Neural cell (in vitro differentiated cells): ENCODE data around the gene IFIT2. TPM values are rescaled to one million over a fixed set of nuclear protein-coding genes. Genes with fewer than 3 reads are reported as not detected.

ENCODE experiments used
- H2AFZ ChIP-seq: fragments of 200-600, 300-800 bp; sonication (generic), shearing (Covaris generic); 2 replicates; pipeline ENCODE4 v1.6.0; 2014; ENCODE audit warnings: low read depth, mild to moderate bottlenecking, antibody characterized with exemption, low read length, moderate library complexity
- H3F3A ChIP-seq: fragments of 200-600 bp; shearing (Covaris generic); 2 replicates; pipeline ENCODE4 v1.6.1; 2016; ENCODE audit warnings: mild to moderate bottlenecking, moderate library complexity, mixed read lengths, antibody characterized with exemption, low read length; ENCODE audit not compliant: insufficient read depth, poor library complexity, severe bottlenecking
- H3K27ac ChIP-seq: fragments of 200-600, 300-800 bp; sonication (generic), shearing (Covaris generic); 2 replicates; pipeline ENCODE4 v1.5.1; 2014; ENCODE audit warnings: mild to moderate bottlenecking, low read length, moderate library complexity
- H3K27me3 ChIP-seq: fragments of 300-800, 200-600 bp; sonication (generic), shearing (Covaris generic); 2 replicates; pipeline ENCODE4 v1.6.0; 2014; ENCODE audit warnings: mild to moderate bottlenecking, low read depth, low read length, moderate library complexity; ENCODE audit not compliant: insufficient read depth
- H3K36me3 ChIP-seq: fragments of 300-800, 200-600 bp; sonication (generic), shearing (Covaris generic); 2 replicates; pipeline ENCODE4 v1.5.1; 2014; ENCODE audit warnings: mild to moderate bottlenecking, antibody characterized with exemption, low read length, moderate library complexity; ENCODE audit not compliant: insufficient read depth
- H3K4me2 ChIP-seq: fragments of 300-800, 200-600 bp; sonication (generic), shearing (Covaris generic); 2 replicates; pipeline ENCODE4 v1.6.0; 2014; ENCODE audit warnings: mild to moderate bottlenecking, low read length
- H3K4me3 ChIP-seq: fragments of 300-800, 200-600 bp; sonication (generic), shearing (Covaris generic); 2 replicates; pipeline ENCODE4 v1.5.1; 2014; ENCODE audit warnings: mild to moderate bottlenecking, low read length, moderate library complexity
- H3K79me2 ChIP-seq: fragments of 200-600 bp; shearing (Covaris generic); replicated peaks from 2 replicates; pipeline ENCODE4 v1.6.0; 2014; ENCODE audit warnings: mild to moderate bottlenecking, low read length, moderate library complexity; ENCODE audit not compliant: insufficient read depth
- H3K9ac ChIP-seq: fragments of 300-800, 200-600 bp; sonication (generic), shearing (Covaris generic); 2 replicates; pipeline ENCODE4 v1.6.1; 2016; ENCODE audit warnings: mild to moderate bottlenecking, low read length, mixed read lengths
- H3K9me2 ChIP-seq: fragments of 200-600 bp; shearing (Covaris generic); 2 replicates; pipeline ENCODE4 v1.6.1; 2016; ENCODE audit warnings: mild to moderate bottlenecking, low read length, mixed read lengths; ENCODE audit not compliant: insufficient read depth
- H3K9me3 ChIP-seq: fragments of 200-600, 300-800 bp; sonication (generic), shearing (Covaris generic); 2 replicates; pipeline ENCODE4 v1.6.1; 2016; ENCODE audit warnings: mild to moderate bottlenecking, mixed run types, low read length, moderate library complexity, mixed read lengths
- H4K20me1 ChIP-seq: fragments of 200-600 bp; shearing (Covaris generic); 2 replicates; pipeline ENCODE4 v1.6.1; 2016; ENCODE audit warnings: mild to moderate bottlenecking, mixed run types; ENCODE audit not compliant: insufficient read depth
- EP300 ChIP-seq: fragments of 450-650 bp; conservative IDR thresholded peaks from 2 replicates; pipeline ENCODE4 v1.6.1; 2014; ENCODE audit warnings: antibody characterized with exemption, mild to moderate bottlenecking, moderate library complexity; ENCODE audit not compliant: poor library complexity, severe bottlenecking
- EZH2 ChIP-seq: fragments of 200-600, 300-800 bp; shearing (Covaris generic), sonication (generic); IDR thresholded peaks from 2 replicates; pipeline ENCODE4 v1.6.1; 2014; ENCODE audit warnings: antibody characterized with exemption, low read length, borderline replicate concordance, mild to moderate bottlenecking; ENCODE audit not compliant: insufficient read depth, poor library complexity, severe bottlenecking
- MXI1 ChIP-seq: fragments of 450-650 bp; conservative IDR thresholded peaks from 2 replicates; pipeline ENCODE4 v1.6.1; 2014; ENCODE audit warnings: antibody characterized with exemption, mild to moderate bottlenecking; ENCODE audit not compliant: poor library complexity, severe bottlenecking
- POLR2AphosphoS5 ChIP-seq: IDR thresholded peaks from 2 replicates; pipeline ENCODE4 v1.6.1; 2012
- RAD21 ChIP-seq: fragments of 450-650 bp; conservative IDR thresholded peaks from 2 replicates; pipeline ENCODE4 v1.6.1; 2014; ENCODE audit warnings: antibody characterized with exemption, mild to moderate bottlenecking, moderate library complexity
- REST ChIP-seq: IDR thresholded peaks from 2 replicates; pipeline ENCODE4 v1.6.1; 2012; ENCODE audit warnings: borderline replicate concordance
- SMC3 ChIP-seq: fragments of 450-650 bp; conservative IDR thresholded peaks from 2 replicates; pipeline ENCODE4 v1.6.1; 2014; ENCODE audit warnings: antibody characterized with exemption, mild to moderate bottlenecking, moderate library complexity; ENCODE audit not compliant: poor library complexity
- TAF1 ChIP-seq: IDR thresholded peaks from 2 replicates; pipeline ENCODE4 v1.6.1; 2012; ENCODE audit warnings: low read depth
- polyA plus RNA-seq: library from polyadenylated mRNA; depleted of rRNA; stranded (reverse); fragments of >200 nt; gene quantifications from 2 replicates; pipeline ENCODE4 v1.2.3, GENCODE V29; 2014
- TF ChIP-seq, protein P1 (sequence below): fragments of 450-650 bp; IDR thresholded peaks from 2 replicates; pipeline ENCODE4 v1.5.1; 2014; ENCODE audit warnings: antibody characterized with exemption, mild to moderate bottlenecking, moderate library complexity; ENCODE audit not compliant: poor library complexity, severe bottlenecking

IFIT2 gene
- polyA plus RNA-seq, 1 donor from 2014 or later: 0.26 TPM

- no peaks in the 10 kb centered on the region for H3K36me3 ChIP-seq
- H3K9ac ChIP-seq: no peak overlapping the region
- no peak overlapping the region for H3K4me2 ChIP-seq
- no peaks in the 10 kb centered on the region for H3K9me3 ChIP-seq
- H3F3A ChIP-seq: peaks cover 3% of the 10 kb centered on the region
- TF ChIP-seq MXI1 (no peak), POLR2AphosphoS5 (no peak), REST (no peak), SMC3 (no peak), EZH2 (no peak), EP300 (no peak), RAD21 (no peak), TAF1 (no peak)
- TF ChIP-seq, protein P1, sequence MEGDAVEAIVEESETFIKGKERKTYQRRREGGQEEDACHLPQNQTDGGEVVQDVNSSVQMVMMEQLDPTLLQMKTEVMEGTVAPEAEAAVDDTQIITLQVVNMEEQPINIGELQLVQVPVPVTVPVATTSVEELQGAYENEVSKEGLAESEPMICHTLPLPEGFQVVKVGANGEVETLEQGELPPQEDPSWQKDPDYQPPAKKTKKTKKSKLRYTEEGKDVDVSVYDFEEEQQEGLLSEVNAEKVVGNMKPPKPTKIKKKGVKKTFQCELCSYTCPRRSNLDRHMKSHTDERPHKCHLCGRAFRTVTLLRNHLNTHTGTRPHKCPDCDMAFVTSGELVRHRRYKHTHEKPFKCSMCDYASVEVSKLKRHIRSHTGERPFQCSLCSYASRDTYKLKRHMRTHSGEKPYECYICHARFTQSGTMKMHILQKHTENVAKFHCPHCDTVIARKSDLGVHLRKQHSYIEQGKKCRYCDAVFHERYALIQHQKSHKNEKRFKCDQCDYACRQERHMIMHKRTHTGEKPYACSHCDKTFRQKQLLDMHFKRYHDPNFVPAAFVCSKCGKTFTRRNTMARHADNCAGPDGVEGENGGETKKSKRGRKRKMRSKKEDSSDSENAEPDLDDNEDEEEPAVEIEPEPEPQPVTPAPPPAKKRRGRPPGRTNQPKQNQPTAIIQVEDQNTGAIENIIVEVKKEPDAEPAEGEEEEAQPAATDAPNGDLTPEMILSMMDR: no peak
- H3K27me3 ChIP-seq: no peaks in the 10 kb centered on the region
- no peak overlapping the region for H3K4me3 ChIP-seq
- H3K27ac ChIP-seq: no peak overlapping the region
- H3K79me2 ChIP-seq: no peaks in the 10 kb centered on the region
- H4K20me1 ChIP-seq: no peaks in the 10 kb centered on the region
- no peaks in the 10 kb centered on the region for H3K9me2 ChIP-seq
- no peak overlapping the region for H2AFZ ChIP-seq
These were observed 21.3 kb upstream of the IFIT2 start for GRCh38 chr10:89280508-89280907.

- no peaks in the 10 kb centered on the region for H3K9me3 ChIP-seq
- H3F3A ChIP-seq: peaks cover 3% of the 10 kb centered on the region
- no peak overlapping the region for H2AFZ ChIP-seq
- no peaks in the 10 kb centered on the region for H4K20me1 ChIP-seq
- H3K4me2 ChIP-seq: no peak overlapping the region
- H3K9ac ChIP-seq: no peak overlapping the region
- no peaks in the 10 kb centered on the region for H3K27me3 ChIP-seq
- H3K79me2 ChIP-seq: no peaks in the 10 kb centered on the region
- no peaks in the 10 kb centered on the region for H3K36me3 ChIP-seq
- TF ChIP-seq EZH2 (no peak), TAF1 (no peak), POLR2AphosphoS5 (no peak), RAD21 (no peak), EP300 (no peak), REST (no peak), SMC3 (no peak), MXI1 (no peak)
- TF ChIP-seq, protein P1: no peak
- H3K27ac ChIP-seq: no peak overlapping the region
- no peak overlapping the region for H3K4me3 ChIP-seq
- no peaks in the 10 kb centered on the region for H3K9me2 ChIP-seq
These were observed 20.0 kb upstream of the IFIT2 start for GRCh38 chr10:89281606-89282395.
